Esophagus squamous epithelium (tissue), 5 donors: ENCODE measurements around the gene DSCAML1. TPM values are rescaled to one million over a fixed set of nuclear protein-coding genes. Genes with fewer than 3 reads are reported as not detected.

Source experiments
- DNase-seq: peaks from one replicate; lab custom pipeline; 2025; lab: John Stamatoyannopoulos, UW
- H3K27ac ChIP-seq, 4 donors: fragments of 200-600 bp; sonication (generic); one replicate each; pipeline ENCODE4 v1.5.1; 2016 to 2019; ENCODE audit warnings: mild to moderate bottlenecking in 1 of 4
- H3K27me3 ChIP-seq, 4 donors: fragments of 200-600 bp; sonication (generic); 1 replicate in 3 of 4; 2 replicates in 1 of 4; pipeline versions ENCODE4 v1.5.1 to v1.6.0; 2017 to 2021; ENCODE audit warnings: antibody characterized with exemption in 1 of 4
- H3K36me3 ChIP-seq, 3 donors: fragments of 200-600 bp; sonication (generic); one replicate each; pipeline ENCODE4 v1.5.1; 2016 to 2019
- H3K4me1 ChIP-seq, 3 donors: fragments of 200-600 bp; sonication (generic); one replicate each; pipeline ENCODE4 v1.5.1; 2017 to 2019
- H3K4me3 ChIP-seq, 4 donors: fragments of 200-600 bp; sonication (generic); 1 replicate in 3 of 4; 2 replicates in 1 of 4; pipeline ENCODE4 v1.5.1; 2016 to 2019; ENCODE audit warnings: mild to moderate bottlenecking in 2 of 4, moderate library complexity in 1 of 4
- H3K9me3 ChIP-seq, 3 donors: fragments of 200-600 bp; sonication (generic); one replicate each; pipeline ENCODE4 v1.5.1; 2016 to 2019
- CTCF ChIP-seq, 6 experiments: fragments of 450-650 bp in 4 of 6; fragments of 200-600 bp in 2 of 6; sonication (generic) in 2 of 6; IDR thresholded peaks; one replicate each; pipeline ENCODE4 v1.5.1; 2016 to 2019; ENCODE audit warnings: antibody characterized with exemption in 6 of 6, mild to moderate bottlenecking in 4 of 6, moderate library complexity in 4 of 6
- POLR2A ChIP-seq, 4 donors: fragments of 450-650 bp; IDR thresholded peaks; one replicate each; pipeline ENCODE4 v1.6.1; 2017; ENCODE audit warnings: antibody characterized with exemption in 4 of 4, mild to moderate bottlenecking in 4 of 4, moderate library complexity in 3 of 4
- WGBS, 2 donors: methylation state at CpG; one replicate each; pipeline ENCODE4 v1.1.5; 2018; 5-methylcytosine and 5-hydroxymethylcytosine counted together
- intact Hi-C: fragments of 100-400 bp; cut with DNase I; formaldehyde crosslinking; loops from one replicate; pipeline ENCODE4 v1.15.0; 2022
- total RNA-seq, 4 donors: library from RNA; depleted of rRNA; stranded (reverse); fragments of >200 nt; gene quantifications; one replicate each; pipeline ENCODE4 v1.1.0, GENCODE V29; 2016
- donor health status: DM: yes; HTN: yes; CAD: no.

The DSCAML1 gene
- total RNA-seq, 4 donors from 2014 or later, result 0.04 to 0.19 TPM; not detected in 2

GRCh38 chr11:117520966-117521365, 276.1 kb downstream of the DSCAML1 start:
- 85 to 87% methylated on average over 9 to 18 of the region's 21 CpGs for WGBS, 2 donors
- no peaks in the 10 kb centered on the region for H3K4me1 ChIP-seq
- H3K27me3 ChIP-seq, result no peaks in the 10 kb centered on the region
- DNase-seq, result no peak
- no peaks in the 10 kb centered on the region for H3K9me3 ChIP-seq
- no peaks in the 10 kb centered on the region for H3K36me3 ChIP-seq
- H3K27ac ChIP-seq, result no peak overlapping the region
- intact Hi-C loops, result no loop called here
- H3K4me3 ChIP-seq, result no peak overlapping the region
- no peak for TF ChIP-seq POLR2A (IDR thresholded peaks at IDR 0.05)
- no peak for TF ChIP-seq CTCF (IDR thresholded peaks at IDR 0.05)

GRCh38 chr11:117520201-117520600, 276.8 kb downstream of the DSCAML1 start:
- DNase-seq, result no peak
- H3K36me3 ChIP-seq, result no peaks in the 10 kb centered on the region
- no peak overlapping the region for H3K4me3 ChIP-seq
- no peaks in the 10 kb centered on the region for H3K9me3 ChIP-seq
- no peaks in the 10 kb centered on the region for H3K27me3 ChIP-seq
- TF ChIP-seq CTCF (IDR thresholded peaks at IDR 0.05), result no peak
- H3K27ac ChIP-seq, result no peak overlapping the region
- intact Hi-C loops, result no loop called here
- 77% methylated on average over 2 of the region's 3 CpGs; no CpG with 5 or more reads in 1 of the 2 donors for WGBS, 2 donors
- H3K4me1 ChIP-seq, result no peaks in the 10 kb centered on the region

GRCh38 chr11:117519590-117519989, 277.4 kb downstream of the DSCAML1 start:
- 43 to 52% methylated on average over 4 of the region's 4 CpGs for WGBS, 2 donors
- no peak for TF ChIP-seq CTCF (IDR thresholded peaks at IDR 0.05)
- no peak for TF ChIP-seq POLR2A (IDR thresholded peaks at IDR 0.05)
- H3K27me3 ChIP-seq, result no peaks in the 10 kb centered on the region
- no peak overlapping the region for H3K4me3 ChIP-seq
- no peaks in the 10 kb centered on the region for H3K9me3 ChIP-seq
- H3K4me1 ChIP-seq, result no peaks in the 10 kb centered on the region
- intact Hi-C loops, result no loop called here
- no peak overlapping the region for H3K27ac ChIP-seq
- H3K36me3 ChIP-seq, result no peaks in the 10 kb centered on the region
- DNase-seq, result no peak

GRCh38 chr11:117519170-117519569, 277.8 kb downstream of the DSCAML1 start:
- WGBS, 2 donors, result 63 to 65% methylated on average over 6 to 8 of the region's 9 CpGs
- H3K27me3 ChIP-seq, result peaks cover 0 to 1% (median 0%) of the 10 kb centered on the region in 4 donors
- DNase-seq, result no peak
- TF ChIP-seq CTCF (IDR thresholded peaks at IDR 0.05) (no peak), POLR2A (IDR thresholded peaks at IDR 0.05) (no peak)
- H3K4me1 ChIP-seq, result no peaks in the 10 kb centered on the region
- peak overlapping the region in 1 of 4 donors; percentile 11 for H3K27ac ChIP-seq
- intact Hi-C loops, result no loop called here
- H3K9me3 ChIP-seq, result no peaks in the 10 kb centered on the region
- no peak overlapping the region for H3K4me3 ChIP-seq
- H3K36me3 ChIP-seq, result no peaks in the 10 kb centered on the region

- no peaks in the 10 kb centered on the region for H3K4me1 ChIP-seq
- H3K4me3 ChIP-seq, result no peak overlapping the region
- WGBS, 2 donors, result 85 to 92% methylated on average over 14 to 17 of the region's 30 CpGs
- no peaks in the 10 kb centered on the region for H3K36me3 ChIP-seq
- peaks cover 0 to 6% (median 0%) of the 10 kb centered on the region in 4 donors for H3K27me3 ChIP-seq
- H3K27ac ChIP-seq, result no peak overlapping the region
- TF ChIP-seq POLR2A (IDR thresholded peaks at IDR 0.05), result no peak
- no peak for TF ChIP-seq CTCF (IDR thresholded peaks at IDR 0.05)
- no peak for DNase-seq
- H3K9me3 ChIP-seq, result no peaks in the 10 kb centered on the region
- intact Hi-C loops, result no loop called here
Measured at GRCh38 chr11:117518455-117518854, 278.6 kb downstream of the DSCAML1 start.
